Measurements from ENCODE around the gene NSUN4.
"Not testable (repeated sequence)": the region's sequence is repeated elsewhere in the genome, so short reads cannot be mapped to it uniquely, and the experiment has no call there.

The NSUN4 gene

GRCh38 chr1:46340404-46341221 lies at the start of gene NSUN4:
Gene NSUN4, plus strand, starts transcription at chr1:46340807. Its CDS starts 20 bp downstream, at chr1:46340827.
- DNase-seq (ENCODE audit: low read depth) = peak; percentile 81

GRCh38 chr1:46295306-46295705 lies 45.3 kb upstream of the NSUN4 start:
- no peak for DNase-seq (ENCODE audit: low read depth)

GRCh38 chr1:46298387-46298786 lies 42.2 kb upstream of the NSUN4 start:
- DNase-seq (ENCODE audit: low read depth) = no peak

GRCh38 chr1:46300673-46301405 lies 39.8 kb upstream of the NSUN4 start:
- no peak for DNase-seq (ENCODE audit: low read depth)

GRCh38 chr1:46301406-46301807 lies 39.2 kb upstream of the NSUN4 start:
- no peak for DNase-seq (ENCODE audit: low read depth)

GRCh38 chr1:46301808-46302640 lies 38.6 kb upstream of the NSUN4 start:
- DNase-seq (ENCODE audit: low read depth) = no peak

GRCh38 chr1:46302641-46303037 lies 38.0 kb upstream of the NSUN4 start:
- DNase-seq (ENCODE audit: low read depth) = no peak

- peak; percentile 88 for DNase-seq (ENCODE audit: low read depth)
Measured at GRCh38 chr1:46303038-46303871, 37.4 kb upstream of the NSUN4 start, which contains the start of the genes LRRC41 and UQCRH. Gene LRRC41, minus strand, starts transcription at chr1:46303616. Its CDS starts 294 bp downstream, at chr1:46303322. Gene UQCRH, plus strand, starts transcription at chr1:46303698. Its CDS starts 69 bp downstream, at chr1:46303767.

GRCh38 chr1:46303872-46304326 lies 36.7 kb upstream of the NSUN4 start:
- no peak for DNase-seq (ENCODE audit: low read depth)

- DNase-seq (ENCODE audit: low read depth) = no peak
Measured at GRCh38 chr1:46306159-46306530, 34.5 kb upstream of the NSUN4 start.

- no peak for DNase-seq (ENCODE audit: low read depth)
Measured at GRCh38 chr1:46309401-46310159, 31.0 kb upstream of the NSUN4 start.

- DNase-seq (ENCODE audit: low read depth) = no peak
Measured at GRCh38 chr1:46310321-46310720, 30.3 kb upstream of the NSUN4 start.

- DNase-seq (ENCODE audit: low read depth) = no peak
Measured at GRCh38 chr1:46315669-46316403, 24.8 kb upstream of the NSUN4 start.

- no peak for DNase-seq (ENCODE audit: low read depth)
Measured at GRCh38 chr1:46317323-46317722, 23.3 kb upstream of the NSUN4 start.

GRCh38 chr1:46319301-46319700 lies 21.3 kb upstream of the NSUN4 start:
- not testable (repeated sequence) for DNase-seq (ENCODE audit: low read depth)

- DNase-seq (ENCODE audit: low read depth) = not testable (repeated sequence)
Measured at GRCh38 chr1:46319960-46320914, 20.4 kb upstream of the NSUN4 start.

- DNase-seq (ENCODE audit: low read depth) = not testable (repeated sequence)
Measured at GRCh38 chr1:46322191-46322590, 18.4 kb upstream of the NSUN4 start.

GRCh38 chr1:46325285-46326076 lies 15.1 kb upstream of the NSUN4 start:
- DNase-seq (ENCODE audit: low read depth) = not testable (repeated sequence)
